GM19468 (cell line): ENCODE results near the gene ACOXL.
A peak's percentile ranks its signal among the peaks of the same experiment; 100 is the strongest.
"Not testable (repeated sequence)": the region's sequence is repeated elsewhere in the genome, so short reads cannot be mapped to it uniquely, and the experiment has no call there.

Source experiments
- ATAC-seq: cut with Tn5 transposase; IDR thresholded peaks from one replicate; pipeline ENCODE4 v1.9.1; 2021; ENCODE audit warnings: mild to moderate bottlenecking, moderate library complexity, moderate number of reproducible peaks; ENCODE audit not compliant: unreplicated experiment; ENCODE audit errors: extremely low read depth

The ACOXL gene

DNA sequence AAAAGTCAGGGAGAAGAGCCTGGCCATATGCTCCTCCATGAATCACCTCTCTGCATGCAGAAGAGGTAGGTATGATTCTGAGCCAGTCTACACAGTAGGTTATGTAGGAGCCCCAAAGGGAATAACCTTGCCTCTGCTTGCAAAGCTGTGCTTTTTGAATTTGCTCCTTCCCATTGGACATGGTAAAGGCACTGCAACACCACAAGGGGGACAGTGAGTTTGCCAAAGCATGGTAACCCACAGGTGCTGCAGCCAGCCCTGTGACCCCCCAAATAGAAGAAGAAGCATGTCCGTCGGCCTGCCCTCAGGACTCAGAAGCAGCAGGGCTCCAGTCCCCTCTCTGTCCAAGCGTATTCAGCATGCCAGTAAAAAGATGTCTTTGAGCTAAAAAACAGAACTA lies 337.3 kb downstream of the ACOXL start:
- no peak for ATAC-seq

DNA sequence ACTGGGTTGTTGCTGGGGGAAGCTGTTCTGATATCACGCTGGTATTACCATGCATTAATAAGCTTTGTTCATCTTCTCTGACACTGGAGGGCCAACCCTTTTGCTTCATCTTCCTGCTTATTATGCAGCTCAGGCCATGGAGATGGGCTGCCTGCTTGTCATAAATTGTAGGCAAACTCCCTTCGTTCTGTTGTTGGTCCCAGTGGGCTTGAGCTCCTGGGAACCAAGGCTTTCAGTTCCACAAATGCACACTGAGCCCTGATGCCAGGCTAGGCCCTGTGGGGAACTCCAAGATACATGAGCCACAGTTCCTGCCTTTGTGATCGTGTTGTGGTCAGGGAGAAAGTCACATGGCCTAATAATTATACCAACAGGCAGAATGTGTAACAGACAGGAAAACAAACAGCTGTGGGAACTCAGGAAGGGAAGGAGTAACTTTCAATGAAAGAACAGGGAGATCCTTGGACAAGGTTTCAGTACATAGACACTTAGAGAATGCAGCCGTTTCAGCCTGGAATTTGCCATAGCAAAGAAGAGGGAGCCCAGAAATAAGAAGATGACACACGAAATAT lies 339.3 kb downstream of the ACOXL start:
- no peak for ATAC-seq

DNA sequence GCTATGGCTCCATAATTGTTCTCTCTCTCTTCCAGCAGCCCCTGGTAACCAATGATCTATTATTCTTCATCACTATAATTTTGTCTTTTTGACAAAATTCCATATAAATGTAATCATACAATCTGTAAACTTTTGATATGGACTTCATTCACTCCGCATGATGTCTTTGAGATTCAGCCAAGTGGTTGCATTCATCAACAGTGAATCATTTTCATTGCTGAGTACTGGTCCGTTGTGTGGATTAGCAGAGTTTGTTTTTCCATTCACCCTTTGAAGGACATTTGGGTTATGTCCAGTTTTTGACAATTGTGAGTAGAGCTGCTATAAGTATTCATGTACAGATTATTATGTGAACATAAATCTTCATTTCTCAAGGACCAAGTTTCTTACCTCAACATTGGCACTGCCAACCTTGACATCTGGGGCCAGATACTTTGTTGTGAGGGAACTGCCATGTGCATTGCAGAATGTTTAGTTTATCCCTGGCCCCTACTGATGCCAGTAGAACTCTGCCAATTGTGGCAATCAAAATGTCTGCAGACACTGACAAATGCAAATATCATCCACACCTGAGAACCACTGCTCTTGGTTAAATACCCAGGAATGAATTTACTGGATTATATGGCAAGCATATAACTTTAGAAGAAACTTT lies 340.0 kb downstream of the ACOXL start:
- ATAC-seq = no peak

DNA sequence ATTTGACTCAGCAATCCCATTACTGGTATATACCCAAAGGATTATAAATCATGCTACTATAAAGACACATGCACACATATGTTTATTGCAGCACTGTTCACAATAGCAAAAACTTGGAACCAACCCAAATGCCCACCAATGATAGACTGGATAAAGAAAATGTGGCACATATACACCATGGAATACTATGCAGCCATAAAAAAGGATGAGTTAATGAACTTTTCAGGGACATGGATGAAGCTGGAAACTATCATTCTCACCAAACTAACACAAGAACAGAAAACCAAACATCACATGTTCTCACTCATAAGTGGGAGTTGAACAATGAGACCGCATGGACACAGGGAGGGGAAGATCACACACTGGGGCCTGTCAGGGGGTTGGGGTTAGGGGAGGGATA lies 350.3 kb downstream of the ACOXL start:
- not testable (repeated sequence) for ATAC-seq

DNA sequence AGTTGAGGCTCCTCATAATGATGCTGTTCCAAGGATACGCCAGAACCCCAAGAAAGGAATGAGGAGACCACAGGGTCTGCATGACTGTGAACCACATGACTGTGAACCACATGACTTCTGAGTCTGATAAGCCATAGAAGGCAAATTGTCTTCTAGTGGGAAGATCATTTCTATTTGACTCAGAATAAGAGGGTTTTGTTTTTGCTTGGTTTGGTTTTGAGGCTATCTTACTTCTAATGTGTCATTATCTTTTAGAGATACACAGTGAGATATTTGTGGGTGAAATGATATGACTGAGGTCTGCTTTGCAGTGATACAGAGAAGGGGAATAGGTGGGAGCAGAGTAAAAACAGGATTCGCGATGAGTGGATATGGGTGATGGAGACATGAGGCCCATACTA lies 359.4 kb downstream of the ACOXL start:
- ATAC-seq = no peak

DNA sequence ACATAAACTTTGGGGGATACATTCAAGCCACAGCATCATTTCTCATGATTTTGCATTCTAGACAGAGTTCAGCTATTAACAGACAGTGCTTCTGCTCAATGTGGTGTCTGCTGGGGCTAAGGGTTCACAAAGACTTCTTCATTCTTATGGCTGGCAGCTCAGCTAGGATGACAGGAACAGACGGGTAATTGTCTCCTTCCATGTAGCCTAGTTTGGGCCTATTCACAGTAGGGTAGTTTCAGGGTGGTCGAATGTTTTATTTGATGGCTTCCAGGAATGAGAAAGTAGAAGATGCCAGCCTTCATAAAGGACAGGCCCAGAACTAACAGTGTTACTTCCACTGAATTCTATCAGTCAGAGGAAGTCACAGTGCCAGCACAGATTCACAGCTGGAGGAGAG lies 362.3 kb downstream of the ACOXL start:
- ATAC-seq = no peak

DNA sequence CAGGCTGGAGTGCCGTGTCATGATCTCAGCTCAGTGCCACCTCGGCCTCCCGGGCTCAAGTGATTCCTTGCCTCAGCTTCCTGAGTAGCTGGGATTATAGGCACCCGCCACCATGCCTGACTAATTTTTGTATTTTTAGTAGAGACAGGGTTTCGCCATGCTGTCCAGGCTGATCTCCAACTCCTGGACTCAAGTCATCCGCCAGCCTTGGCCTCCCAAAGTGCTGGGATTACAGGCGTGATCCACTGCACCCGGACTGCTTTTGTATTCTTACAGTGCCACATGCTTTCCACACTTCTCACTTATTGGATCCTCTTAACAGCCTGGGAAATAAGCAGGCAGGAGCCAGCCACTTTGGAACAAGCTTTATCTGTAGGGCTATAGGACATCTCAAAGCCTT lies 363.1 kb downstream of the ACOXL start:
- no peak for ATAC-seq

DNA sequence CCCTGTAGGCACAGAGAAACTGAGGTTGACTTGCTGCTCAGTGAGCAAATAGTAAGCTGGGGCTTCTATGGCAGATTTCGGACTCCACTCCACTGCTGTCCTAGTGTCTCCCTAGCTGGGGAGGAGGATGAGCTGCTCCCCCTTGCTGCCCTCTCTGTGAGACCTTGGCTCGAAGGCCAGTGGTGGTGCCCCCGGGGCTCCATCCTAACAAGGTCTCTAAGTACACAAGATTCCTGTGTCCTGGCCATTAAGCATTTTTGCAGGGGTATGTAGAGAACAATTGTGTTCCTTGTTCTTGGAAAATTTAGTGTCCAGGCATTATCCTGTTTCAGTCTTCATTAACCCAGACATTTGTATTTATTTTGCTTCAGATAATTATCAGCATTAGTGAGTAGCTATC lies 367.0 kb downstream of the ACOXL start:
- ATAC-seq = no peak

DNA sequence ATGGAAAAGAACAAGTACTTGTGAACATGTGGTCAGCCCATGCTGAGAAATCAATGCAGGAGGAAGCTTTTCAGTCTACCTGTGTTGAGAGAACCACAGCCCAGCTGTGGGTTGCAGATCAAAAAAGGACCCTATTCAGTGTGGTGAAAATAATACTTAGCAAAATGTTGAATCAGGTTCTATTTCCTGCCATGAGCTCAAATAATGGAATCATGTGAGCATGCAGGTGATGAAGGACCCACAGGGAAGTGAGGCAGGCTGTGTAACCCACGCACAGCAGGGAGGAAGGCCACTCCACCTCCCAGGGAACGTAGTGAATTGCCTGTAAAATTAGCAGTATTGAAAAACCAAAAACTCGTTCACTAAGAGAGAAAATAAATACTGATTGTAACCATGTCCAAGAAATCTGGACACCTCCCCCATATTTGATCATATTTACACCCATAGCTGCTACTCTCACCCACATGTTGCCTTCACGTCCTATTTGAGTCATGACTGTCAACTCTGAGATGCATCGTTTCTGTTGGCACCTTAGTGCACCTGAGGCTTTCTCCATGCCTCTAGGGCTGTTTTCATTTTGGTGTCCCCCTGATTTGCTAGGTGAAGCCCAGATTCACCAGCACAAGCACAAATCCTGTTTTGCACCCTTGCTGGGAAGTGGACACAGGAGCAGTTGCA lies 367.9 kb downstream of the ACOXL start:
- no peak for ATAC-seq

DNA sequence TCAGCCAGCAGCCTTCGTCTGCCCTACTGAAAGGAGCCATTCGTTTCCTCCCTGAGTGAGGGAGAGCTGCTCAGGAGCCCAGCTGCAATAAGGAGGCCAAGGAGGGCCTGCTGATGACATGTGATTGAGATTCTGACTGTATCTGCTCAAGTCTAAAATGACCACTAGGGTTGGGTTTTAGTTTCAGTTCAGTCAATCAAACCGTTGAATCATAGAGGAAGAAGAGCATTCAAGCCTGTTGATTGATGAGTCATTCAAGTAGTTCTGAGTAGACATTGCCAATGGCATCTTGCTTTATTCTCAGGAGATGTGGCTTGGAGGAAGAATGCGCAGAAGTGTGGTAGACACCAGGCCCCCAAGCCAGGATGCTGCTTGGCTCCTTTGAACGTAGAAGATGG lies 368.4 kb downstream of the ACOXL start:
- peak; percentile 26 for ATAC-seq

DNA sequence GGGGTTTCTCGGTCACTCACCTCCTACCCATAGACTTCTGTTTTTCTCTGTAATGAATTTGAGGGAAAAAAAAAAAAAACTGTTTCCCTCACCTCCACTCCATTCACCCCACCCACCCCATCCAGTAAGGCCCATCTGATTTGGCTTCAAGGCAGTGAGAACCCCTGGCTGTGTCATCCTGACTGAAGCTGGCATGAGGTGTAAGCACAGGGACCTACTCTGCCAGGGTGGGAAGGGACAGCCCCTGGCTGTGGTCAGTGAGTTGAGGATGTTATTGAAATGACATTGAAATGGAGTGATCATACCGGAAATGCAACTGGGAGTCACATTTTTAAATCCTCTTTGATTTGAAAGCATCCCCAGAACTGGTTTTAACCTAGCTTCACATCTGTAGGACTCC lies 369.2 kb downstream of the ACOXL start:
- no peak for ATAC-seq

DNA sequence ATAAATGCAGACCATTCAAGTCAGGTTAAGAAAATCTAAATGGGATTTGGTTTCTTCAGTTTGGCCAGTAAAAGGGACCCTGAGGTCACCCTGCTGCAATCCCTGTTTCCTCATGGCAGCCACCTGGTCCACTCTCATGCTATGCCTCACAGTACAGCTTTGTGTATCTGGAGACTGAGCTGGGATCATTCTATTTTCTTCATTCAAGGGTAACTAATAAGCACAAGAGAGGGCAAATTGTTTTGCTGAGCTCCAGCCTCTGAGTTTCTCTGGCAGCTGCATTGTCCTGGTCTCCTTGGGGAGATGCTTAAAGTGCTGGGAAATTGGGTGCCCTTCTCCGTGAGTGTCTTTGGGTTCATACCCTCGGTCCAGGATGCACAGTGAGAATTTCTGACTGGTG lies 369.8 kb downstream of the ACOXL start:
- ATAC-seq = no peak

DNA sequence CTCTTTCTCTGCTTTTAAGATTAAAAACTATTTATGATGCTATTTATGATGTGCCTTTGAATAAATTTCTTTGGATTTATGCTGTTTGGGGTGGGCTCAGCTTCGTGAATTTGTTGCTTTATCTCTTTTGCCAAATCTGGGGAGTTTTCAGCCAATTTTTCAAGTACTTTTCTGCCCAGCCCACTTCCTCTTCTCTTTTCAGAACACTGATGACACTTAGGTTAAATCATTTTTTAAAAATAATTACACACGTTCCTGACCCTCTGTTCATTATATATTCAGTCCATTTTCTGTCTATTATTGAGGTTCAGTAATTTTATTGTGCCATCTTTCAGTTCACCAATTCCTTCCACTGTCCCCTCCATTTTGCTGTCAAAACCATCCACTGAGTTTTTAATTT lies 373.6 kb downstream of the ACOXL start:
- no peak for ATAC-seq

DNA sequence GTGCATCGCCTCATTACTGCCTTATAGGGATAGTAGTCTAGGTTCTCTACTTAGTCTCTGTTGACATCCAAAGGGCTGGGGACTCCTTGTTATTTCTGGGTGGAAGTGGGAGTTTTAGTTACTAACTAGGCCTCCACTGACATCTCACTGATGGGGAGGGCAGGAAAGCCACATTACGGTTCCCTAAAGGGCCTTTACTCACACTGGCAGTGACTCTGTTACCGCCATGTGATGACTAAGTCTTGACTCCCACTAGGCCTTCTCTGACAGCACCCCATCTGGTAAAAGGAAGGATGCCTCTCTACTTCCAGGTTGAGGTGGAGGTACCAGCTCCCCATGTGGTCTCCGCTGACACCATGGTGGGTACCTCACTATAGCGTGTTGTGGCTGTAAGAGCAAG lies 374.3 kb downstream of the ACOXL start:
- no peak for ATAC-seq

DNA sequence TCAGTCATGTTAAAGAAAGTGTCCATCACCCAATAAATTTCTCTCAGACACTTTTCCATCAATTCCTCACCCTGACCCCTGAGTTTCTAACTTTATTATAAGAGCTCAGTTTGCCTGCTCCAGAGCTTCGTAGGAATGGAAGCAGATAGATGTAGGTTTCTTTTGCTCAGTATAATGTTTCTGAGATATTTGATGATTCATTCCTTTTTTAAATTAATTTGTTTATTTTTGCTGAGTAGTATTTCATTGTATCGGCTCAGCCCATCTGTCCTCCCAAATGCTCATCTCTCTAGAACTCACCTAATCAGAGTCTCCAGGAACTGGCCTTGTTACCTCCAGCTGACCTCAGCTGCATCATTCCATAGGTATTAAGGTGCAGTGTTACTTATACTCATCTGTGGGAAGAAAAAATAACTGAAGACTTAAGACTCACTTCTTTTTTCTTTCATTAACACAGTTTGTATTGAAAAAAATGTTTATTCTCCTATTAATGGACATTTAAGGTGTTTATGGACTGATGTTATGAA lies 376.4 kb downstream of the ACOXL start:
- no peak for ATAC-seq

DNA sequence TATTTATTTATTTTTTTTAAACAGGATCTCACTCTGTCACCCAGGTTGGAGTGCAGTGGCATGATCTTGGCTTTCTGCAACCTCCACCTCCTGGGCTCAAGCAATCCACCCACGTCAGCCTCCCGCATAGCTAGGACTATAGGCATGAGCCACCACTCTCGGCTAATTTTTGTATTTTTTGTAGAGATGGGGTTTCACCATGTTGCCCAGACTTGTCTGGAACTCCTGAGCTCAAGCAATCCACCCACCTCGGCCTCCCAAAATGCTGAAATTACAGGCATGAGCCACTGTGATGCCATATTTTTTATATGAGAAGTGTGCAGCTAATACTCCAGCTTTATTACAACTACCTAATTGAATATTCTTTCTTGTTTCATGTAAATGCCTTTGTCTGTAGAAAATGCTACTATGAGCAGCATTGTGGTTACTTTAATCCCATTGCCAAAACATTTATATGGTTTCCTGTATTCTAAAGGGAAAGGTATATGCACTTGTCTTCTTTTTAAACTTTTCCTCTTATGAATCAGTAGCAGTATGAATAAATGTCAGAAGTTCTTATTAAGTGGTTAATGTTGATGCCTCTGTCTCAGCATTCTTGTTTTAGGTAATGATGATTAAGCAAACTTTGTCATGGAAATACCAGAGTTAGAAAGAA lies 378.9 kb downstream of the ACOXL start:
- ATAC-seq = no peak

DNA sequence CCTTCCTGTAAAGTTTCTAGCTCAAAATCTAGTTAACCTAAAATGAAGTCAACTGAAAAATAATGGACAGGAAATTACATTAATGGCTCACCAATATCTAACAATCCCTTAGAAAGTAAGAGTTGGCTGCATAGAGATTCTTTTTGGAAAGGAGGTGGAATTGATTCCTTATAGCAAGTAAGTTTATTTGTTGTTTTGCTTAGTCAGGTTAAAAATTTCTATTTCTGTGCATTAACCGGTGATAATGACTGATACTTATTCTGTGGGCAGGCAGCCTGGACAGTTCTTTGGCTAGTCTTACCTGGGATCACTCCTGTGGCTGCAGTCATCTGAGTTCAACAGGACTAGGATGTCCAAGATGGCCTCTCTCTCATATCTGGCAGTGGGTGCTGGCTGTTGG lies 381.5 kb downstream of the ACOXL start:
- ATAC-seq = no peak

DNA sequence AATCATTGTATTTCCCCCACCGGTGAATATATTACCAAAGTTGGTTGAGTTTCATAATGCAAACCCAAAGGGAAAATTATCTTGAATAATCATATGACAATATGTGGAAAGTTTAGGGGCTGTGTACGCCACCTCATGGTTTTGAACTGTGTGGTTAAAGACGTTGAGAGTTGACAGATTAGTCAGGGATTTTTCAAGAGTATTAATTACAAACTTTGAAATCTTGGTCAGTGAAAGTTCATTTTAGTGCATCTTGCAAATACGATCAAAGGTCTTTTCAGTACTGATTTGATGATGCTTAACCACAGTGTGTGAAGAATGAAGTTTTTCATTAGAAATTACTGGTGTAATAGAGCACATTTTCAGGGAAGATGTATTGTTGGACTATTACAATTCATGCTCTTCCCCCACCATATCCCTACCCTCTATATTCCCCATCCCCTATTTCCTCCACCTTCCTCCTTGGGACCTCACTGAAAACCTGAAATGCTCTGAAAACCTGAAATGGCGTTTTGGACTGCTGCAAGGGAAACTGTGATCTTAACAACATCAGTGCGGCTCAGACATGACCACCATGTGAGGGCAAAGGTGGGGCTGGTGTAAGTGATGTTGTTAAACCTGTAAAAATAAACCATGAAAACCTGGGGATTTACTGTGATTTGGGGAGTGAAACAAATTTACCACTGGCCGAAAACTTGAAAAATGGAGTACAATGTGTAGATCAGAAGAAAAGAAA lies 383.8 kb downstream of the ACOXL start:
- ATAC-seq = no peak

DNA sequence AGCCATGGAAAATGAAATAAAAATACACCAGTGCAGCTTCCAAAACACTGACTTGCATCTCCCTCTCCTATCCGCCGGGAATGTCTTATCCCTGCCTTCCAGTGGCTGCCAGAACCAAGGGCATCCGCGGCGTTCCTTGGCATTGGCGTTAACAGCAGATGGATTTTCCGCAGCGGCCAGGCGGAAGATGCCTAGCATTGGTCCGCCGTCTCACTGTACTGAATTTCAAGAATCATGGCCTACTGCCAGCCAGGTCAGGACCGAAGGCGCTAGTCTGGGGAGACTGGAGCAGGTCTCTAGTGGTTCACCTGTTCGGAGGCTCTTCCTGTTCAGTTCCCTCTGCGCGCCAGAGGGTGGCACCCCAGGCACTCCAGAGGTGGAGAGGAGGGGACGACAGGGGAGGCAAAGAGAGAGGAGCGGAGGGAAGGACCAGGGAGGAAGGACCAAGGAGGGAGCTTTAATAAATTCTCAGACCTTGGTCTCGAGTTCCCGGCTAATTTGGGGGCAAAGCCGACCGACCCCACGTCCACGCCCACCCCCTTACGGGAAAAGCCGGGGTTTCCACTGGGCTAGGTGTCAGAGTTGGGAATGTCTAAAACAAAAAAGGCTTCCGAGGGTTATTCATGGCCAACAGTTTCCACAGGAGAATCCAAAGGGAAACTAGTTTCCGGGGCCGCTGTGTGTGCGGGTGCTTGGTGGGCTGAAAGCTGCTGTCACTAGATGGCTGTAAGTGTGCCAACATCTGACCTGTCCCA lies 384.6 kb downstream of the ACOXL start:
- no peak for ATAC-seq
